Thyroid gland (tissue), 4 donors: ENCODE results near the gene TAB2. TPM values are rescaled to one million over a fixed set of nuclear protein-coding genes. Genes with fewer than 3 reads are reported as not detected.
A peak's percentile ranks its signal among the peaks of the same experiment; 100 is the strongest.

ENCODE experiments used
- DNase-seq, 2 donors: peaks; one replicate each; pipeline ENCODE4 v3.0.0-alpha.2; 2019
- H3K27ac ChIP-seq, 3 donors: fragments of 200-600 bp; sonication (generic); 1 replicate in 2 of 3; 2 replicates in 1 of 3; pipeline ENCODE4 v1.5.1; 2016 to 2019; ENCODE audit warnings: mild to moderate bottlenecking in 1 of 3, moderate library complexity in 1 of 3
- H3K27me3 ChIP-seq: fragments of 200-600 bp; sonication (generic); one replicate; pipeline ENCODE4 v1.5.1; 2019
- H3K36me3 ChIP-seq, 2 donors: fragments of 200-600 bp; sonication (generic); one replicate each; pipeline ENCODE4 v1.5.1; 2016 to 2019
- H3K4me1 ChIP-seq, 2 donors: fragments of 200-600 bp; sonication (generic); one replicate each; pipeline ENCODE4 v1.5.1; 2017 to 2019
- H3K4me3 ChIP-seq, 3 donors: fragments of 200-600 bp; sonication (generic); replicated peaks in 1 of 3; 1 replicate in 2 of 3; 2 replicates in 1 of 3; pipeline ENCODE4 v1.5.1; 2016; ENCODE audit warnings: mild to moderate bottlenecking in 1 of 3
- H3K9me3 ChIP-seq: fragments of 200-600 bp; sonication (generic); one replicate; pipeline ENCODE4 v1.5.1; 2017
- POLR2A ChIP-seq, 2 donors: fragments of 450-650 bp; IDR thresholded peaks; one replicate each; pipeline ENCODE4 v1.6.1; 2017; ENCODE audit warnings: antibody characterized with exemption in 2 of 2, mild to moderate bottlenecking in 2 of 2, moderate library complexity in 1 of 2
- WGBS, 2 donors: methylation state at CpG; one replicate each; pipeline ENCODE4 v1.1.5; 2017; 5-methylcytosine and 5-hydroxymethylcytosine counted together
- intact Hi-C: fragments of 100-400 bp; cut with DNase I; formaldehyde crosslinking; loops from one replicate; pipeline ENCODE4 v1.15.1; 2023
- total RNA-seq, 4 donors: library from RNA; depleted of rRNA; stranded (reverse); fragments of >200 nt; gene quantifications; one replicate each; pipeline ENCODE4 v1.2.3, GENCODE V29; 2016
- TF ChIP-seq, protein P1 (sequence below), 6 experiments: fragments of 200-600 bp in 3 of 6; fragments of 450-650 bp in 3 of 6; sonication (generic) in 3 of 6; IDR thresholded peaks; one replicate each; pipeline ENCODE4 v1.5.1; 2016 to 2019; ENCODE audit warnings: antibody characterized with exemption in 6 of 6, mild to moderate bottlenecking in 2 of 6, inconsistent platforms in 1 of 6, moderate library complexity in 1 of 6

TAB2 gene, protein sequence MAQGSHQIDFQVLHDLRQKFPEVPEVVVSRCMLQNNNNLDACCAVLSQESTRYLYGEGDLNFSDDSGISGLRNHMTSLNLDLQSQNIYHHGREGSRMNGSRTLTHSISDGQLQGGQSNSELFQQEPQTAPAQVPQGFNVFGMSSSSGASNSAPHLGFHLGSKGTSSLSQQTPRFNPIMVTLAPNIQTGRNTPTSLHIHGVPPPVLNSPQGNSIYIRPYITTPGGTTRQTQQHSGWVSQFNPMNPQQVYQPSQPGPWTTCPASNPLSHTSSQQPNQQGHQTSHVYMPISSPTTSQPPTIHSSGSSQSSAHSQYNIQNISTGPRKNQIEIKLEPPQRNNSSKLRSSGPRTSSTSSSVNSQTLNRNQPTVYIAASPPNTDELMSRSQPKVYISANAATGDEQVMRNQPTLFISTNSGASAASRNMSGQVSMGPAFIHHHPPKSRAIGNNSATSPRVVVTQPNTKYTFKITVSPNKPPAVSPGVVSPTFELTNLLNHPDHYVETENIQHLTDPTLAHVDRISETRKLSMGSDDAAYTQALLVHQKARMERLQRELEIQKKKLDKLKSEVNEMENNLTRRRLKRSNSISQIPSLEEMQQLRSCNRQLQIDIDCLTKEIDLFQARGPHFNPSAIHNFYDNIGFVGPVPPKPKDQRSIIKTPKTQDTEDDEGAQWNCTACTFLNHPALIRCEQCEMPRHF
- total RNA-seq: 10 to 100 TPM; 58.5 to 74.3 (median 64.7) TPM

DNA sequence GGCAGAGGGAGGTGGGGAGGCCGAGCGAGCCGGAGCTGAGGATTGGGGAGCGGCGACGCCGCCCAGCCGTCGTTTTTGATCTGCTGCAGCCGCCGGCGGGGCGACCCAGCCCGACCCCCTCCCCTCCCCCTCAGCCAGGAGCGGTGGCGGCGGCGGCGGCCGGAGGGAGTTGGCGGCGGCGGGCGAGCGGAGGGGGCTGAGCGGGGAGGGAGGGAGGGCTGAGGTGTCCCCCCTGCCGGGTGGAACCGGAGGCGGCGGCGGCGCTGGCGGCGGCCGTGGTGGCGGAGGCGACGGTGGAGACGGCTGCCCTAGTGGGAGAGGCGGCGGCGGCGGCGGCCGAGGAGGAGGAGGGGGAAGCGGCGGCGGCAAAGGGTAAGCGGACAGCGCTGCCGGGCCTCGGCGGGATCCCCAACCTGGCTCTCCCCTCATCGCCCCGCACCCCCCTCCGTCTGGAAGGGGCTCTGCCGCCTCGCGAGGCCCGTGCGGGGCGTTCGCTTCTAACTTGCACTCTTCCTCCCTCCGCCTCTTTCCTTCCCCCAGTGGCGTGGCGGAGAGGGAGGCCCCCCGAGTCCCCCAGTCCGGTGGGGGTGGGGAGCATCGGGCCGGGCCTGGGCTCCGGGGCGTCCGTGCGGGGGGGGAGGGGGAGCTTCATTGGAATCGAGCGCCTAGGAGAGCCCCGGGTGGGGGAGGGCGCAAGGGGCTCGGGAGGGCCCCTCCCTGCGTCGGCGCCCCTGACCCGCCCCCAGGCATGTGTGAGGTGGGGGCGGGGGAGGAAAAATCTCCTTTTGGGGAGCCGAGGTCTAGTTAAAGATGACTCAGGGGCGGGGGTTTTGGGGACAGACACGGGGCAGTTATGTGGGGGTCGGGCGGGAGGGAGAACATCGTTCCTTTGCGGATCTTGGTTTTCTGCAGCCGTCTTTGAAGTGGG is at the start of gene TAB2:
Gene TAB2 (plus strand): TSS at position 69 of the 928 bp plus-strand sequence. CDS start 52,286 bp downstream, outside the sequence.
- DNase-seq: peak; percentile 48 to 54
- Histone ChIP-seq H3K4me3 (peak within 1 kb of the TSS; percentile 65 to 97 (median 91)), H3K4me1 (peaks cover 24 to 31% of the 10 kb centered on the region in 2 donors), H3K36me3 (no peaks in the 10 kb centered on the region), H3K27me3 (no peaks in the 10 kb centered on the region), H3K9me3 (no peaks in the 10 kb centered on the region), H3K27ac (peak within 1 kb of the TSS; percentile 97 to 98 (median 97))
- intact Hi-C loops: loop anchor here (10.0 kb wide), 1 partner anchor 107 kb away; no protein-coding TSS in a partner anchor
- TF ChIP-seq, protein P1, sequence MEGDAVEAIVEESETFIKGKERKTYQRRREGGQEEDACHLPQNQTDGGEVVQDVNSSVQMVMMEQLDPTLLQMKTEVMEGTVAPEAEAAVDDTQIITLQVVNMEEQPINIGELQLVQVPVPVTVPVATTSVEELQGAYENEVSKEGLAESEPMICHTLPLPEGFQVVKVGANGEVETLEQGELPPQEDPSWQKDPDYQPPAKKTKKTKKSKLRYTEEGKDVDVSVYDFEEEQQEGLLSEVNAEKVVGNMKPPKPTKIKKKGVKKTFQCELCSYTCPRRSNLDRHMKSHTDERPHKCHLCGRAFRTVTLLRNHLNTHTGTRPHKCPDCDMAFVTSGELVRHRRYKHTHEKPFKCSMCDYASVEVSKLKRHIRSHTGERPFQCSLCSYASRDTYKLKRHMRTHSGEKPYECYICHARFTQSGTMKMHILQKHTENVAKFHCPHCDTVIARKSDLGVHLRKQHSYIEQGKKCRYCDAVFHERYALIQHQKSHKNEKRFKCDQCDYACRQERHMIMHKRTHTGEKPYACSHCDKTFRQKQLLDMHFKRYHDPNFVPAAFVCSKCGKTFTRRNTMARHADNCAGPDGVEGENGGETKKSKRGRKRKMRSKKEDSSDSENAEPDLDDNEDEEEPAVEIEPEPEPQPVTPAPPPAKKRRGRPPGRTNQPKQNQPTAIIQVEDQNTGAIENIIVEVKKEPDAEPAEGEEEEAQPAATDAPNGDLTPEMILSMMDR (IDR thresholded peaks at IDR 0.05): no peak
- no peak for TF ChIP-seq POLR2A (IDR thresholded peaks at IDR 0.05)
- 2 to 3% methylated on average over 9 to 12 of the region's 92 CpGs for WGBS, 2 donors

DNA sequence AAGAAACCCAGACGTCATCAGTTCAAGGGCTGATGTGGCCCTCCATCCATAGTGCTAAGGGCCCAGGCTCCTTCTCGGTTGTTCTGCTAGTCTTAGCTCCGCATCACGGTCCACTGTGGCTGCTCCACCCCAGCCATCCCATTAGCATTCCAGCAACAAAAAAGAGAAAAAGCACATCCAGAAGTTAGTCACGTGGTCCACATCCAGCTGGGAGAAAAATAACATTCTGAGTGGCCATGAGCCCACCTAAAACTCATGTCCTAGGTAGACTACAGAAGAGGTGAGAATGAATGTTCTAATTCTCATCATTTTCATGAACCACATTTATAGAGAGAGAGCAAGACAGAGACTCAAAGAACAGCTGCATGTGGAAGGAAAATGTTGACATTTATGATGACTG is 49.4 kb upstream of the TAB2 start:
- 89% methylated on average over 5 of the region's 5 CpGs for WGBS, 2 donors
- no peak for TF ChIP-seq POLR2A (IDR thresholded peaks at IDR 0.05)
- TF ChIP-seq, protein P1 (IDR thresholded peaks at IDR 0.05): no peak

DNA sequence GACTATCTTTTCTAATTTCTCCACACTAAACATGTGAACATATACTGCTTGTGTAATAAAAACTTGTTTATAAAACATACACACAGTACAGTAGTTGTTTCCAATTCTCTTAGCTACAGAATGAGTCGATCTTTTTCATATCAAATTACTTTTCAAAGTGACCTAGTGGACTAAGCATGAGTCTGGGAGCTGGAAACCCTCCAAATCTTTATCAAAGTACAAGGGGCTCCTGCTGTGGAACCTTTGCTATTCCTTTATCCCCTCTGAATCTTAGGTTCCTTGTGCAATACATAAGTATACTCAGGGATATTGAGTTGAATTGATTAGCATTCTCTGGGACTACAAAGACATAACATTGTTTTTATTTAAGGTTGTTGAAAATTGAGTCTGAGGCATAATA is 48.7 kb upstream of the TAB2 start:
- intact Hi-C loops: no loop called here
- no peak overlapping the region for H3K27ac ChIP-seq
- H3K4me1 ChIP-seq: no peaks in the 10 kb centered on the region
- H3K27me3 ChIP-seq: no peaks in the 10 kb centered on the region
- no peaks in the 10 kb centered on the region for H3K9me3 ChIP-seq
- TF ChIP-seq, protein P1 (IDR thresholded peaks at IDR 0.05): no peak
- no peak for TF ChIP-seq POLR2A (IDR thresholded peaks at IDR 0.05)
- no peak for DNase-seq
- H3K4me3 ChIP-seq: no peak overlapping the region
- 64 to 80% methylated on average over 1 of the region's 1 CpG for WGBS, 2 donors
- H3K36me3 ChIP-seq: no peaks in the 10 kb centered on the region

More for the DNA sequence above, 49.4 kb upstream of the TAB2 start:
- no peaks in the 10 kb centered on the region for H3K4me1 ChIP-seq
- H3K27ac ChIP-seq: no peak overlapping the region
- H3K9me3 ChIP-seq: no peaks in the 10 kb centered on the region
- H3K36me3 ChIP-seq: no peaks in the 10 kb centered on the region
- intact Hi-C loops: no loop called here
- H3K27me3 ChIP-seq: no peaks in the 10 kb centered on the region
- no peak overlapping the region for H3K4me3 ChIP-seq
- DNase-seq: no peak

DNA sequence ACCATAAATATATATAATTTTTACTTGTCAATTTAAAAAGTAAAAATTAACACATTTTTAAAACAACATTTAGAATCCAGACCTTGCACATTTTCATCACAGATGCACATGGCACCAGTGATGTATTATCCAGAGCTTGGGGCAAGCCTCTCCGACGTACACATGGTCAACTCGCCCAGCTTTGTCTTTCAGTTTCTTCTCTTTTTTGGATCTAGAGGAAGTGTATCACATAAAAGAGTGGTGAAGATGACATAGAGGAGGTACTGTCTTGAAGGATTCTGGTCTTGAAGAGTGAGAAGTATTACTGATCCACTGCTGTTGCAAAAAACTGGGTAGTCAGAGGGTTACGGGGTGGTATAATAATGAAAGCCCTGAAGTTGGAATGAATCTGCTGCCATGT is 46.9 kb upstream of the TAB2 start:
- Histone ChIP-seq H3K27ac (no peak overlapping the region), H3K4me1 (peaks cover 3 to 7% of the 10 kb centered on the region in 2 donors), H3K9me3 (no peaks in the 10 kb centered on the region), H3K4me3 (no peak overlapping the region), H3K27me3 (no peaks in the 10 kb centered on the region), H3K36me3 (no peaks in the 10 kb centered on the region)
- intact Hi-C loops: no loop called here
- TF ChIP-seq, protein P1 (IDR thresholded peaks at IDR 0.05): no peak
- TF ChIP-seq POLR2A (IDR thresholded peaks at IDR 0.05): no peak
- DNase-seq: no peak
- WGBS, 2 donors: 94 to 98% methylated on average over 4 of the region's 4 CpGs
